ENCODE measurements around the gene ARHGAP15.

The ARHGAP15 gene

GRCh38 chr2:143209570-143210445 lies 80.6 kb downstream of the ARHGAP15 start:
- no peak overlapping the region for H3K4me2 ChIP-seq
- no peak overlapping the region for H3K9ac ChIP-seq
- no peaks in the 10 kb centered on the region for H3K4me1 ChIP-seq (ENCODE audit: low read depth, poor library complexity, severe bottlenecking)
- H3K36me3 ChIP-seq (ENCODE audit: insufficient read depth) = no peaks in the 10 kb centered on the region
- no peak overlapping the region for H3K4me3 ChIP-seq (IDR thresholded peaks at IDR 0.05; ENCODE audit: insufficient read depth, low read depth, low read length)
- no peak for TF ChIP-seq CTCF (conservative IDR thresholded peaks at IDR 0.05; ENCODE audit: low read depth, low read length)
- no peaks in the 10 kb centered on the region for H3K79me2 ChIP-seq (ENCODE audit: insufficient read depth, low read depth)
- no peaks in the 10 kb centered on the region for H3K27me3 ChIP-seq (ENCODE audit: insufficient read depth, low read depth)
- no peak overlapping the region for H2AFZ ChIP-seq (ENCODE audit: low read depth)
- H4K20me1 ChIP-seq (ENCODE audit: insufficient read depth) = no peaks in the 10 kb centered on the region
- H3K27ac ChIP-seq = no peak overlapping the region

GRCh38 chr2:143210446-143210819 lies 81.2 kb downstream of the ARHGAP15 start:
- Histone ChIP-seq H3K4me3 (IDR thresholded peaks at IDR 0.05; ENCODE audit: insufficient read depth, low read depth, low read length) (no peak overlapping the region), H3K4me2 (no peak overlapping the region), H3K36me3 (ENCODE audit: insufficient read depth) (no peaks in the 10 kb centered on the region), H3K27me3 (ENCODE audit: insufficient read depth, low read depth) (no peaks in the 10 kb centered on the region), H2AFZ (ENCODE audit: low read depth) (no peak overlapping the region), H3K4me1 (ENCODE audit: low read depth, poor library complexity, severe bottlenecking) (no peaks in the 10 kb centered on the region), H3K79me2 (ENCODE audit: insufficient read depth, low read depth) (no peaks in the 10 kb centered on the region), H3K9ac (no peak overlapping the region), H3K27ac (no peak overlapping the region), H4K20me1 (ENCODE audit: insufficient read depth) (no peaks in the 10 kb centered on the region)
- no peak for TF ChIP-seq CTCF (conservative IDR thresholded peaks at IDR 0.05; ENCODE audit: low read depth, low read length)

- no peaks in the 10 kb centered on the region for H3K79me2 ChIP-seq (ENCODE audit: insufficient read depth, low read depth)
- no peak for TF ChIP-seq CTCF (conservative IDR thresholded peaks at IDR 0.05; ENCODE audit: low read depth, low read length)
- no peak overlapping the region for H3K4me2 ChIP-seq
- no peak overlapping the region for H3K27ac ChIP-seq
- H3K4me3 ChIP-seq (IDR thresholded peaks at IDR 0.05; ENCODE audit: insufficient read depth, low read depth, low read length) = no peak overlapping the region
- no peak overlapping the region for H3K9ac ChIP-seq
- no peaks in the 10 kb centered on the region for H4K20me1 ChIP-seq (ENCODE audit: insufficient read depth)
- peaks cover 7% of the 10 kb centered on the region for H3K4me1 ChIP-seq (ENCODE audit: low read depth, poor library complexity, severe bottlenecking)
- H2AFZ ChIP-seq (ENCODE audit: low read depth) = no peak overlapping the region
- H3K36me3 ChIP-seq (ENCODE audit: insufficient read depth) = no peaks in the 10 kb centered on the region
- H3K27me3 ChIP-seq (ENCODE audit: insufficient read depth, low read depth) = no peaks in the 10 kb centered on the region
These were observed 88.4 kb downstream of the ARHGAP15 start for GRCh38 chr2:143217512-143218115.

- H3K27me3 ChIP-seq (ENCODE audit: insufficient read depth, low read depth) = no peaks in the 10 kb centered on the region
- no peak for TF ChIP-seq CTCF (conservative IDR thresholded peaks at IDR 0.05; ENCODE audit: low read depth, low read length)
- no peak overlapping the region for H3K4me2 ChIP-seq
- H3K36me3 ChIP-seq (ENCODE audit: insufficient read depth) = no peaks in the 10 kb centered on the region
- H3K4me3 ChIP-seq (IDR thresholded peaks at IDR 0.05; ENCODE audit: insufficient read depth, low read depth, low read length) = no peak overlapping the region
- H3K79me2 ChIP-seq (ENCODE audit: insufficient read depth, low read depth) = no peaks in the 10 kb centered on the region
- no peaks in the 10 kb centered on the region for H4K20me1 ChIP-seq (ENCODE audit: insufficient read depth)
- H2AFZ ChIP-seq (ENCODE audit: low read depth) = no peak overlapping the region
- H3K9ac ChIP-seq = no peak overlapping the region
- H3K4me1 ChIP-seq (ENCODE audit: low read depth, poor library complexity, severe bottlenecking) = peaks cover 7% of the 10 kb centered on the region
- no peak overlapping the region for H3K27ac ChIP-seq
These were observed 89.4 kb downstream of the ARHGAP15 start for GRCh38 chr2:143218621-143219020.

All from KMS-11 (cell line).